Heart right ventricle (tissue), 16 donors: ENCODE measurements around the gene ADGRA1. TPM values are rescaled to one million over a fixed set of nuclear protein-coding genes. Genes with fewer than 3 reads are reported as not detected.

Source experiments
- ATAC-seq, 8 donors: fragments of 200-7000 bp; cut with Tn5 transposase; one replicate each; pipeline ENCODE4 v1.9.1; 2020; ENCODE audit warnings: mild to moderate bottlenecking in 8 of 8, moderate library complexity in 8 of 8, moderate number of reproducible peaks in 1 of 8
- DNase-seq, 2 donors: peaks; one replicate each; pipeline ENCODE4 v3.0.0-alpha.2; 2020
- H3K27ac ChIP-seq, 10 donors: fragments of 200-600 bp; sonication (generic) in 2 of 10; one replicate each; pipeline versions ENCODE4 v1.5.0 to v1.8.0; 2020 to 2022; ENCODE audit warnings: mild to moderate bottlenecking in 3 of 10
- H3K27me3 ChIP-seq, 7 donors: fragments of 200-600 bp; one replicate each; pipeline ENCODE4 v1.8.0; 2021 to 2022; ENCODE audit warnings: mild to moderate bottlenecking in 2 of 7
- H3K36me3 ChIP-seq, 9 donors: fragments of 200-600 bp; sonication (generic) in 1 of 9; one replicate each; pipeline versions ENCODE4 v1.5.0 to v1.8.0; 2020 to 2022; ENCODE audit warnings: mild to moderate bottlenecking in 2 of 9
- H3K4me1 ChIP-seq, 9 donors: fragments of 200-600 bp; sonication (generic) in 1 of 9; one replicate each; pipeline versions ENCODE4 v1.5.0 to v1.8.0; 2020 to 2022; ENCODE audit warnings: mild to moderate bottlenecking in 4 of 9
- H3K4me3 ChIP-seq, 10 donors: fragments of 200-600 bp; sonication (generic) in 2 of 10; one replicate each; pipeline versions ENCODE4 v1.5.0 to v1.8.0; 2020 to 2022; ENCODE audit warnings: mild to moderate bottlenecking in 7 of 10, moderate library complexity in 2 of 10
- H3K9me3 ChIP-seq, 11 donors: fragments of 200-600 bp in 10 of 11; sonication (generic) in 2 of 11; one replicate each; pipeline versions ENCODE4 v1.5.0 to v1.8.0; 2013 to 2022; ENCODE audit warnings: mild to moderate bottlenecking in 2 of 11, control low read depth in 1 of 11, moderate library complexity in 1 of 11
- CTCF ChIP-seq, 9 donors: fragments of 200-600 bp; sonication (generic) in 2 of 9; IDR thresholded peaks; one replicate each; pipeline versions ENCODE4 v1.5.0 to v1.8.0; 2021 to 2022; ENCODE audit warnings: antibody characterized with exemption in 9 of 9, mild to moderate bottlenecking in 5 of 9, moderate library complexity in 1 of 9
- WGBS, 2 donors: extraction: QIAGEN DNeasy Blood & Tissue Kit; methylation state at CpG; one replicate each; pipeline ENCODE4 v1.1.7; 2013; ENCODE audit warnings: inconsistent platforms in 1 of 2; 5-methylcytosine and 5-hydroxymethylcytosine counted together
- intact Hi-C, 10 donors: fragments of 100-400 bp; cut with DNase I; formaldehyde crosslinking; loops; one replicate each; pipeline versions ENCODE4 v1.11.1 to v1.14.2; 2022
- polyA plus RNA-seq, 2 donors: library from polyadenylated mRNA; stranded (reverse); fragments of 200-250 nt; gene quantifications; one replicate each; pipeline ENCODE4 v1.2.3, GENCODE V29; 2013
- total RNA-seq, 10 donors: library from RNA; stranded (reverse); fragmentation: NEBNext Ultra II Directional in 3 of 10; extraction: Animal tissue kit (Norgen Biotek cat#: 25700) in 3 of 10; gene quantifications; one replicate each; pipeline versions ENCODE4 v1.2.1 to v1.2.4, GENCODE V29; 2021 to 2023
- donor health status: Arrhythmogenic right ventricular cardiomyopathy.
- donor health status: ischemic (EF 13 %, LVEDD 7.1; RV severe dilation, severe dysfunction).
- donor health status: healthy with polysubstance abuse.
- donor health status: DM: no; HTN: yes; CAD: no.
- donor health status: DM: no; HTN: no; CAD: no.
- donor health status: ischemic (EF 25% LVEDD 6.9; RV normal size, moderate dysfunction).
- donor health status: ischemic (EF 25% LVEDD 5.7; RV mildly dilated, moderate dysfunction).
- donor health status: healthy.
- donor health status: DM: yes; HTN: yes; CAD: no.
- donor health status: Ischemic cardiomyopathy.
- donor health status: ischemic (EF 35%, LVEDD 5.7; RV mildly dilated, moderate dysfunction).
- donor health status: nonischemic (EF 11% LVEDD 7.7; RV severe dilation, severe dysfunction).
- donor health status: DM: yes; HTN: yes; CAD: no.
- donor health status: PGD.
- donor health status: ischemic (EF 29% LVEDD 5.4; RV normal size, mild dysfunction).
- donor health status: nonischemic (EF 23%, LVEDD 6.1; RV moderate dilation, normal function).

The ADGRA1 gene
- total and polyA plus RNA-seq, 12 donors = under 0.01 to 0.21 (median 0.11) TPM; not detected in 6

- 68 to 69% methylated on average over 11 of the region's 11 CpGs for WGBS, 2 donors
- DNase-seq = no peak
- peaks cover 0 to 80% (median 42%) of the 10 kb centered on the region in 7 donors for H3K27me3 ChIP-seq
These were observed 16.0 kb upstream of the ADGRA1 start for GRCh38 chr10:133071733-133072132.

GRCh38 chr10:133072196-133072595, 15.5 kb upstream of the ADGRA1 start:
- intact Hi-C loops = no loop called here
- Histone ChIP-seq H3K27ac (no peak overlapping the region), H3K4me3 (no peak overlapping the region), H3K9me3 (no peaks in the 10 kb centered on the region), H3K36me3 (no peaks in the 10 kb centered on the region), H3K27me3 (peaks cover 0 to 84% (median 42%) of the 10 kb centered on the region in 7 donors), H3K4me1 (no peaks in the 10 kb centered on the region)
- 52 to 53% methylated on average over 19 of the region's 19 CpGs for WGBS, 2 donors
- no peak for ATAC-seq
- no peak for DNase-seq
- no peak for TF ChIP-seq CTCF (IDR thresholded peaks at IDR 0.05)

More at GRCh38 chr10:133071733-133072132, 16.0 kb upstream of the ADGRA1 start:
- Histone ChIP-seq H3K36me3 (no peaks in the 10 kb centered on the region), H3K4me3 (no peak overlapping the region), H3K27ac (no peak overlapping the region), H3K4me1 (no peaks in the 10 kb centered on the region), H3K9me3 (no peaks in the 10 kb centered on the region)
- ATAC-seq = no peak
- TF ChIP-seq CTCF (IDR thresholded peaks at IDR 0.05) = no peak
- intact Hi-C loops = no loop called here

- intact Hi-C loops = no loop called here
- 82 to 87% methylated on average over 34 of the region's 34 CpGs for WGBS, 2 donors
- Histone ChIP-seq H3K4me3 (no peak overlapping the region), H3K27ac (no peak overlapping the region), H3K36me3 (no peaks in the 10 kb centered on the region), H3K9me3 (no peaks in the 10 kb centered on the region), H3K4me1 (no peaks in the 10 kb centered on the region), H3K27me3 (peaks cover 0 to 82% (median 42%) of the 10 kb centered on the region in 7 donors)
- DNase-seq = no peak
- ATAC-seq = no peak
- no peak for TF ChIP-seq CTCF (IDR thresholded peaks at IDR 0.05)
These were observed 14.9 kb upstream of the ADGRA1 start for GRCh38 chr10:133072720-133073390.

GRCh38 chr10:133075346-133076137, 12.2 kb upstream of the ADGRA1 start:
- Histone ChIP-seq H3K27me3 (peaks cover 0 to 67% (median 41%) of the 10 kb centered on the region in 7 donors), H3K27ac (no peak overlapping the region), H3K36me3 (no peaks in the 10 kb centered on the region), H3K4me3 (no peak overlapping the region), H3K9me3 (no peaks in the 10 kb centered on the region), H3K4me1 (no peaks in the 10 kb centered on the region)
- intact Hi-C loops = no loop called here
- ATAC-seq (peak in 1 of 8 donors; percentile 33), DNase-seq (no peak)
- TF ChIP-seq CTCF (IDR thresholded peaks at IDR 0.05) = no peak
- WGBS, 2 donors = 84 to 85% methylated on average over 25 of the region's 25 CpGs
